Left lung (tissue), 8 donors: ENCODE results near the gene ZNF525. TPM values are rescaled to one million over a fixed set of nuclear protein-coding genes. Genes with fewer than 3 reads are reported as not detected.

Source experiments
- polyA plus RNA-seq, 6 donors: library from polyadenylated mRNA; unstranded; fragments of 120-200 nt; gene quantifications; one replicate each; pipeline ENCODE4 v1.2.1, GENCODE V29; 2013; ENCODE audit not compliant: insufficient read length in 6 of 6
- total RNA-seq, 2 donors: library from RNA; stranded (reverse); fragmentation: NEBNext Ultra II Directional; extraction: Animal tissue kit (Norgen Biotek cat#: 25700); gene quantifications; one replicate each; pipeline ENCODE4 v1.2.1, GENCODE V29; 2021
- donor health status: DM: no; HTN: yes; CAD: no.
- donor health status: DM: no; HTN: no; CAD: no.

The ZNF525 gene
- total and polyA plus RNA-seq, 8 donors: 11.4 to 16.0 (median 14.1) TPM

Other genes with a start within 250 kb of the ZNF525 start
- gene ZNF415, start 232.8 kb upstream of the ZNF525 start, total RNA-seq: 1 to 10 TPM; 7.2 to 8.4 TPM
- gene ZNF415, start 232.8 kb upstream of the ZNF525 start, polyA plus RNA-seq: 10 to 100 TPM; 18.0 to 24.8 (median 24.0) TPM
- 10 to 100 TPM; 11.9 to 13.5 TPM for gene ZNF347, start 206.7 kb upstream of the ZNF525 start, total RNA-seq
- 10 to 100 TPM; 14.2 to 19.6 (median 16.0) TPM for gene ZNF347, start 206.7 kb upstream of the ZNF525 start, polyA plus RNA-seq
- 1 to 10 TPM; 3.6 to 3.7 TPM for gene ZNF665, start 172.3 kb upstream of the ZNF525 start, total RNA-seq
- 10 to 100 TPM in 4 of 6 donors, 1 to 10 TPM in 2; 8.4 to 15.4 (median 11.7) TPM for gene ZNF665, start 172.3 kb upstream of the ZNF525 start, polyA plus RNA-seq
- gene ZNF677, start 110.8 kb upstream of the ZNF525 start, total RNA-seq: 10 to 100 TPM; 13.8 to 16.9 TPM
- 10 to 100 TPM; 49.7 to 58.3 (median 55.8) TPM for gene ZNF677, start 110.8 kb upstream of the ZNF525 start, polyA plus RNA-seq
- gene VN1R2, start 107.4 kb upstream of the ZNF525 start, total RNA-seq: not detected
- not detected for gene VN1R2, start 107.4 kb upstream of the ZNF525 start, polyA plus RNA-seq
- gene VN1R4, start 98.0 kb upstream of the ZNF525 start, total RNA-seq: not detected
- gene VN1R4, start 98.0 kb upstream of the ZNF525 start, polyA plus RNA-seq: not detected
- 1 to 10 TPM; 7.0 to 7.4 TPM for gene ZNF845, start 32.0 kb upstream of the ZNF525 start, total RNA-seq
- 10 to 100 TPM in 2 of 6 donors, 1 to 10 TPM in 4; 7.5 to 10.3 (median 9.5) TPM for gene ZNF845, start 32.0 kb upstream of the ZNF525 start, polyA plus RNA-seq
- 10 to 100 TPM; 10.3 to 10.4 TPM for gene ZNF765, start 29.4 kb downstream of the ZNF525 start, total RNA-seq
- 10 to 100 TPM; 12.5 to 16.6 (median 13.7) TPM for gene ZNF765, start 29.4 kb downstream of the ZNF525 start, polyA plus RNA-seq
- 10 to 100 TPM in 1 of 2 donors, 1 to 10 TPM in 1; 9.1 to 10.1 TPM for gene ZNF761, start 66.3 kb downstream of the ZNF525 start, total RNA-seq
- 10 to 100 TPM; 19.5 to 24.2 (median 21.8) TPM for gene ZNF761, start 66.3 kb downstream of the ZNF525 start, polyA plus RNA-seq
- gene ZNF813, start 102.0 kb downstream of the ZNF525 start, total RNA-seq: 1 to 10 TPM; 5.2 to 5.5 TPM
- gene ZNF813, start 102.0 kb downstream of the ZNF525 start, polyA plus RNA-seq: 1 to 10 TPM; 5.3 to 6.5 (median 6.0) TPM
- gene ZNF331, start 172.4 kb downstream of the ZNF525 start, total RNA-seq: 10 to 100 TPM; 20.1 to 23.9 TPM
- 10 to 100 TPM; 19.6 to 25.0 (median 20.7) TPM for gene ZNF331, start 172.4 kb downstream of the ZNF525 start, polyA plus RNA-seq